AG04449 (cell line): Measurements from ENCODE around the gene ARIH1.

Experiments
- CTCF ChIA-PET: fragments of 350-600 bp; formaldehyde crosslinking; extraction: SDS; loops from one replicate; lab custom pipeline; 2021; ENCODE audit warnings: antibody characterized with exemption; lab: Yijun Ruan, JAX
- POLR2A ChIA-PET: fragments of 400-600, 350-600 bp; formaldehyde crosslinking; extraction: SDS; loops from one replicate; lab custom pipeline; 2020; ENCODE audit warnings: antibody characterized with exemption, inconsistent platforms; lab: Yijun Ruan, JAX
- DNase-seq: peaks from one replicate; pipeline ENCODE4 v3.0.0-alpha.2; 2010; ENCODE audit warnings: low read depth, low spot score
- H3K4me3 ChIP-seq: 2 replicates; pipeline ENCODE4 v1.5.1; 2011; ENCODE audit warnings: low read depth, mild to moderate bottlenecking, control low read depth, low read length
- TF ChIP-seq, protein P1 (sequence below): IDR thresholded peaks from one replicate; pipeline ENCODE4 v1.5.1; 2011; ENCODE audit warnings: mild to moderate bottlenecking, moderate library complexity, low read length, control low read depth, inconsistent platforms; ENCODE audit not compliant: insufficient read depth; ENCODE audit errors: missing control alignments

The ARIH1 gene

DNA sequence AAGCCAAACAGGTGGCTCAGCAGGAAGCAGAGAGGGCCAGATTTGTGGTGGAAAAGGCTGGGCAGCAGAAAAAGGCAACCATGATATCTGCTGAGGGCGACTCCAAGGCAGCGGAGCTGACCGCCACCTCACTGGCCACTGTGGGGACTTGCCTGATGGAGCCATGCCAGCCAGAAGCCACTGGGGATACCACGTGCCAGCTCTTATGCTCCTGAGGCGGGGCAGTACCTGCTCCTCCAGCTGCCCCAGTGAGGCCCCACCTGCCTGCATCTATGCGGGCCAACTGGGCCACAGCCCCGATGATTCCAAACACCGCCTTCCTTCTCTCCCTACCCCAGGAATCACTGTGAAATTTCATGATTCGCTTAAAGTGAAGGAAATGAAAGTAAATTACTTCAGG, 22.9 kb upstream of the ARIH1 start:
- ChIA-PET CTCF (no interaction called here), POLR2A (no interaction called here)
- H3K4me3 ChIP-seq, result no peak overlapping the region
- DNase-seq, result no peak
- TF ChIP-seq, protein P1, sequence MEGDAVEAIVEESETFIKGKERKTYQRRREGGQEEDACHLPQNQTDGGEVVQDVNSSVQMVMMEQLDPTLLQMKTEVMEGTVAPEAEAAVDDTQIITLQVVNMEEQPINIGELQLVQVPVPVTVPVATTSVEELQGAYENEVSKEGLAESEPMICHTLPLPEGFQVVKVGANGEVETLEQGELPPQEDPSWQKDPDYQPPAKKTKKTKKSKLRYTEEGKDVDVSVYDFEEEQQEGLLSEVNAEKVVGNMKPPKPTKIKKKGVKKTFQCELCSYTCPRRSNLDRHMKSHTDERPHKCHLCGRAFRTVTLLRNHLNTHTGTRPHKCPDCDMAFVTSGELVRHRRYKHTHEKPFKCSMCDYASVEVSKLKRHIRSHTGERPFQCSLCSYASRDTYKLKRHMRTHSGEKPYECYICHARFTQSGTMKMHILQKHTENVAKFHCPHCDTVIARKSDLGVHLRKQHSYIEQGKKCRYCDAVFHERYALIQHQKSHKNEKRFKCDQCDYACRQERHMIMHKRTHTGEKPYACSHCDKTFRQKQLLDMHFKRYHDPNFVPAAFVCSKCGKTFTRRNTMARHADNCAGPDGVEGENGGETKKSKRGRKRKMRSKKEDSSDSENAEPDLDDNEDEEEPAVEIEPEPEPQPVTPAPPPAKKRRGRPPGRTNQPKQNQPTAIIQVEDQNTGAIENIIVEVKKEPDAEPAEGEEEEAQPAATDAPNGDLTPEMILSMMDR, result no peak

- DNase-seq, result no peak
- TF ChIP-seq, protein P1, result no peak
- CTCF ChIA-PET, result no interaction called here
- POLR2A ChIA-PET, result no interaction called here
- H3K4me3 ChIP-seq, result no peak overlapping the region
Observed at GRCh38 chr15:72456684-72457083, 17.4 kb upstream of the ARIH1 start.

DNA sequence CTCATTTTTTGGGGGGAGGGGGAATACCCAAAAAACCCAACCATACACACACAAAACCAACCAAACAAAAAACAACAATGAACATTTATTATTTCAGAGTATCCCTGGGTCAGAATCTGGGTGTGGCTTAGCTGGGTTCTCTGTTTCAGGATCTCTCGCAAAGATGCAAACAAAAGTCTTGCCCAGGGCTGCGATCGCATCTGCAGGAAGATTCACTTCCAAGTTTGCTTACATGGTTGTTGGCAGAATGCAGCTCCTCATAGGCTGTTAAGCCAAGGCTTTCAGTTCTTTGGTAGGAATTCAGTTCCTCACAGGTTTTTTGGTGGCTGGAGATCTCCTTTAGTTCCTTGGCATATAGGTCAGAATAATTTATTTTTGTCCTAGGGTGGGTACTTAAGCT, 13.7 kb upstream of the ARIH1 start:
- no peak overlapping the region for H3K4me3 ChIP-seq
- POLR2A ChIA-PET, result no interaction called here
- TF ChIP-seq, protein P1, result no peak
- CTCF ChIA-PET, result no interaction called here
- no peak for DNase-seq

GRCh38 chr15:72463702-72464101, 10.4 kb upstream of the ARIH1 start:
- ChIA-PET CTCF (interaction anchor here (2.5 kb wide), 1 partner anchor 10 kb away, joined by 10 read pairs; no protein-coding TSS in a partner anchor), POLR2A (interaction anchor here (0.5 to 0.6 kb wide), 2 partner anchors 32 to 218 kb away, joined by 3 to 5 read pairs; no protein-coding TSS in a partner anchor)
- TF ChIP-seq, protein P1, result no peak

DNA sequence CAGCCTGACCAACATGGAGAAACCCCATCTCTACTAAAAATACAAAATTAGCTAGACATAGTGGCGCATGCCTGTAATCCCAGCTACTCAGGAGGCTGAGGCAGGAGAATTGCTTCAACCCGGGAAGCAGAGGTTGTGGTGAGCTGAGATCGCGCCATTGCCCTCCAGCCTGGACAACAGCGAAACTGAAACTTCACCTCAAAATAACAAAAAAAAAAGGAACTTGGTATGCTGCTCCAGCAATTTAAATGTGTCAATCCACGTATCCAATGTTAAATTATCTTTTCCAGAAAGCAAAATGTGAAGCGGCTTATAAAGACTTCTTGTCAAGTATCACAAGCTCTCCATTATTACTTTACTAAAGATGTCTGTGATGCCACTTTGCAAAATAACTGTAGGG, 9.9 kb upstream of the ARIH1 start:
- no peak for DNase-seq
- ChIA-PET CTCF (interaction anchor here (2.5 kb wide), 1 partner anchor 9 kb away, joined by 10 read pairs; no protein-coding TSS in a partner anchor), POLR2A (interaction anchor here (0.6 kb wide), 1 partner anchor 32 kb away, joined by 3 read pairs; no protein-coding TSS in a partner anchor)
- TF ChIP-seq, protein P1, result no peak
- no peak overlapping the region for H3K4me3 ChIP-seq

More at GRCh38 chr15:72463702-72464101, 10.4 kb upstream of the ARIH1 start:
- no peak for DNase-seq
- H3K4me3 ChIP-seq, result no peak overlapping the region

GRCh38 chr15:72468103-72468502, 6.0 kb upstream of the ARIH1 start:
- H3K4me3 ChIP-seq, result no peak overlapping the region
- no peak for DNase-seq
- TF ChIP-seq, protein P1, result no peak
- CTCF ChIA-PET, result no interaction called here
- POLR2A ChIA-PET, result no interaction called here
